Measurements from ENCODE around the gene OPN1LW. TPM values are rescaled to one million over a fixed set of nuclear protein-coding genes. Genes with fewer than 3 reads are reported as not detected.
"Not testable (repeated sequence)": the region's sequence is repeated elsewhere in the genome, so short reads cannot be mapped to it uniquely, and the experiment has no call there.

The OPN1LW gene
- not detected in 2 replicates for polyA plus RNA-seq (2013)

- H3K23ac ChIP-seq (ENCODE audit: low read length); H3K9me3 ChIP-seq (ENCODE audit: insufficient read depth, low read depth, low read length); H4K91ac ChIP-seq (ENCODE audit: low read depth, low read length); H3K4me3 ChIP-seq (ENCODE audit: low read depth, low read length); H4K8ac ChIP-seq (ENCODE audit: low read depth, low read length); H3K79me1 ChIP-seq (ENCODE audit: low read length); H3K27ac ChIP-seq (ENCODE audit: low read depth, low read length); H3K4me2 ChIP-seq (ENCODE audit: low read length); H4K12ac ChIP-seq (ENCODE audit: low read depth, low read length); H2BK5ac ChIP-seq (ENCODE audit: low read depth, low read length, poor library complexity); DNase-seq; H2AK5ac ChIP-seq (ENCODE audit: low read length); H3K36me3 ChIP-seq (ENCODE audit: control insufficient read depth in 1 of 2, insufficient read depth in 2 of 2, low read length in 2 of 2); H2BK120ac ChIP-seq (ENCODE audit: insufficient read depth, low read length, poor library complexity); H2BK12ac ChIP-seq (ENCODE audit: low read length); H3K9ac ChIP-seq (ENCODE audit: low read length); H3K4ac ChIP-seq (ENCODE audit: low read depth, low read length); H2AFZ ChIP-seq (ENCODE audit: insufficient read depth, low read length, poor library complexity); H3K18ac ChIP-seq (ENCODE audit: low read length); H3K79me2 ChIP-seq (ENCODE audit: control insufficient read depth, insufficient read depth, low read length, poor library complexity); H3K14ac ChIP-seq (ENCODE audit: low read length); H3K4me1 ChIP-seq (ENCODE audit: control insufficient read depth in 1 of 2, insufficient read depth in 2 of 2, low read length in 2 of 2); H3K27me3 ChIP-seq (ENCODE audit: insufficient read depth, low read length): not testable (repeated sequence)
- WGBS (ENCODE audit: extremely low coverage, insufficient coverage, insufficient read length): no CpG with 5 or more reads among the region's 15 CpGs
Measured at GRCh38 chrX:154144010-154144409, at the start of gene OPN1LW. Gene OPN1LW, plus strand, starts transcription at chrX:154144243. Its CDS starts 41 bp downstream, at chrX:154144284.

GRCh38 chrX:154094833-154095232, 49.2 kb upstream of the OPN1LW start:
- no peak overlapping the region for H2BK12ac ChIP-seq (ENCODE audit: low read length)
- H2AFZ ChIP-seq (ENCODE audit: insufficient read depth, low read length, poor library complexity): no peak overlapping the region
- peak overlapping the region; percentile 4 for H3K4ac ChIP-seq (ENCODE audit: low read depth, low read length)
- H2BK120ac ChIP-seq (ENCODE audit: insufficient read depth, low read length, poor library complexity): no peak overlapping the region
- no peak overlapping the region for H4K8ac ChIP-seq (ENCODE audit: low read depth, low read length)
- no peak overlapping the region for H4K91ac ChIP-seq (ENCODE audit: low read depth, low read length)
- no peak for DNase-seq
- H3K4me3 ChIP-seq (ENCODE audit: low read depth, low read length): no peak overlapping the region
- H2AK5ac ChIP-seq (ENCODE audit: low read length): no peak overlapping the region
- H3K4me2 ChIP-seq (ENCODE audit: low read length): no peak overlapping the region
- no peaks in the 10 kb centered on the region for H3K9me3 ChIP-seq (ENCODE audit: insufficient read depth, low read depth, low read length)
- H3K4me1 ChIP-seq (ENCODE audit: control insufficient read depth in 1 of 2, insufficient read depth in 2 of 2, low read length in 2 of 2): peaks cover 0 to 25% of the 10 kb centered on the region in 2 experiments
- H3K27me3 ChIP-seq (ENCODE audit: insufficient read depth, low read length): no peaks in the 10 kb centered on the region
- H3K79me2 ChIP-seq (ENCODE audit: control insufficient read depth, insufficient read depth, low read length, poor library complexity): peaks cover 6% of the 10 kb centered on the region
- H3K23ac ChIP-seq (ENCODE audit: low read length): no peak overlapping the region
- no peak overlapping the region for H4K12ac ChIP-seq (ENCODE audit: low read depth, low read length)
- H3K9ac ChIP-seq (ENCODE audit: low read length): no peak overlapping the region
- H3K18ac ChIP-seq (ENCODE audit: low read length): no peak overlapping the region
- no peak overlapping the region for H2BK5ac ChIP-seq (ENCODE audit: low read depth, low read length, poor library complexity)
- WGBS (ENCODE audit: extremely low coverage, insufficient coverage, insufficient read length): no CpG with 5 or more reads among the region's 6 CpGs
- H3K27ac ChIP-seq (ENCODE audit: low read depth, low read length): no peak overlapping the region
- H3K36me3 ChIP-seq (ENCODE audit: control insufficient read depth in 1 of 2, insufficient read depth in 2 of 2, low read length in 2 of 2): no peaks in the 10 kb centered on the region
- H3K14ac ChIP-seq (ENCODE audit: low read length): no peak overlapping the region
- peaks cover 6% of the 10 kb centered on the region for H3K79me1 ChIP-seq (ENCODE audit: low read length)

- no peaks in the 10 kb centered on the region for H3K36me3 ChIP-seq (ENCODE audit: control insufficient read depth in 1 of 2, insufficient read depth in 2 of 2, low read length in 2 of 2)
- peak overlapping the region; percentile 97 for H3K4ac ChIP-seq (ENCODE audit: low read depth, low read length)
- H3K27me3 ChIP-seq (ENCODE audit: insufficient read depth, low read length): no peaks in the 10 kb centered on the region
- peak overlapping the region; percentile 12 for H3K9ac ChIP-seq (ENCODE audit: low read length)
- H4K8ac ChIP-seq (ENCODE audit: low read depth, low read length): peak overlapping the region; percentile 60
- DNase-seq: no peak
- H2BK12ac ChIP-seq (ENCODE audit: low read length): peak overlapping the region; percentile 31
- peak overlapping the region; percentile 47 for H3K27ac ChIP-seq (ENCODE audit: low read depth, low read length)
- H4K91ac ChIP-seq (ENCODE audit: low read depth, low read length): peak overlapping the region; percentile 65
- H3K79me1 ChIP-seq (ENCODE audit: low read length): peaks cover 6% of the 10 kb centered on the region
- peak overlapping the region; percentile 98 for H3K4me2 ChIP-seq (ENCODE audit: low read length)
- WGBS (ENCODE audit: extremely low coverage, insufficient coverage, insufficient read length): no CpG with 5 or more reads among the region's 31 CpGs
- no peak overlapping the region for H3K23ac ChIP-seq (ENCODE audit: low read length)
- peak overlapping the region; percentile 83 for H2AK5ac ChIP-seq (ENCODE audit: low read length)
- H3K4me3 ChIP-seq (ENCODE audit: low read depth, low read length): peak overlapping the region; percentile 69
- peaks cover 0 to 25% of the 10 kb centered on the region in 2 experiments for H3K4me1 ChIP-seq (ENCODE audit: control insufficient read depth in 1 of 2, insufficient read depth in 2 of 2, low read length in 2 of 2)
- no peak overlapping the region for H2AFZ ChIP-seq (ENCODE audit: insufficient read depth, low read length, poor library complexity)
- H2BK120ac ChIP-seq (ENCODE audit: insufficient read depth, low read length, poor library complexity): peak overlapping the region; percentile 51
- H3K9me3 ChIP-seq (ENCODE audit: insufficient read depth, low read depth, low read length): no peaks in the 10 kb centered on the region
- H2BK5ac ChIP-seq (ENCODE audit: low read depth, low read length, poor library complexity): no peak overlapping the region
- peak overlapping the region; percentile 45 for H3K18ac ChIP-seq (ENCODE audit: low read length)
- H3K14ac ChIP-seq (ENCODE audit: low read length): peak overlapping the region; percentile 32
- peaks cover 6% of the 10 kb centered on the region for H3K79me2 ChIP-seq (ENCODE audit: control insufficient read depth, insufficient read depth, low read length, poor library complexity)
- H4K12ac ChIP-seq (ENCODE audit: low read depth, low read length): no peak overlapping the region
Measured at GRCh38 chrX:154096140-154097002, 47.7 kb upstream of the OPN1LW start.

GRCh38 chrX:154097003-154097588, 46.9 kb upstream of the OPN1LW start:
- H4K8ac ChIP-seq (ENCODE audit: low read depth, low read length): peak overlapping the region; percentile 82
- peak overlapping the region; percentile 66 for H2BK120ac ChIP-seq (ENCODE audit: insufficient read depth, low read length, poor library complexity)
- peak overlapping the region; percentile 92 for H3K14ac ChIP-seq (ENCODE audit: low read length)
- WGBS (ENCODE audit: extremely low coverage, insufficient coverage, insufficient read length): no CpG with 5 or more reads among the region's 80 CpGs
- peak overlapping the region; percentile 78 for H3K27ac ChIP-seq (ENCODE audit: low read depth, low read length)
- H3K36me3 ChIP-seq (ENCODE audit: control insufficient read depth in 1 of 2, insufficient read depth in 2 of 2, low read length in 2 of 2): no peaks in the 10 kb centered on the region
- peak overlapping the region; percentile 91 for H3K4me3 ChIP-seq (ENCODE audit: low read depth, low read length)
- peak in 1 of 2 donors; percentile 43 for DNase-seq
- H2BK12ac ChIP-seq (ENCODE audit: low read length): no peak overlapping the region
- peak overlapping the region; percentile 97 for H3K4ac ChIP-seq (ENCODE audit: low read depth, low read length)
- no peak overlapping the region for H3K23ac ChIP-seq (ENCODE audit: low read length)
- peak overlapping the region; percentile 83 for H3K9ac ChIP-seq (ENCODE audit: low read length)
- H3K79me1 ChIP-seq (ENCODE audit: low read length): peaks cover 6% of the 10 kb centered on the region
- H2AFZ ChIP-seq (ENCODE audit: insufficient read depth, low read length, poor library complexity): peak overlapping the region; percentile 93
- peak overlapping the region; percentile 96 for H2AK5ac ChIP-seq (ENCODE audit: low read length)
- peak overlapping the region; percentile 84 for H3K18ac ChIP-seq (ENCODE audit: low read length)
- H3K79me2 ChIP-seq (ENCODE audit: control insufficient read depth, insufficient read depth, low read length, poor library complexity): peaks cover 6% of the 10 kb centered on the region
- H4K12ac ChIP-seq (ENCODE audit: low read depth, low read length): peak overlapping the region; percentile 75
- peak overlapping the region; percentile 68 for H2BK5ac ChIP-seq (ENCODE audit: low read depth, low read length, poor library complexity)
- peak overlapping the region; percentile 90 for H4K91ac ChIP-seq (ENCODE audit: low read depth, low read length)
- H3K9me3 ChIP-seq (ENCODE audit: insufficient read depth, low read depth, low read length): no peaks in the 10 kb centered on the region
- H3K4me1 ChIP-seq (ENCODE audit: control insufficient read depth in 1 of 2, insufficient read depth in 2 of 2, low read length in 2 of 2): peaks cover 0 to 22% of the 10 kb centered on the region in 2 experiments
- peak overlapping the region; percentile 98 for H3K4me2 ChIP-seq (ENCODE audit: low read length)
- H3K27me3 ChIP-seq (ENCODE audit: insufficient read depth, low read length): no peaks in the 10 kb centered on the region
